ENCODE results near the gene BRPF1.
A peak's percentile ranks its signal among the peaks of the same experiment; 100 is the strongest.

The BRPF1 gene

GRCh38 chr3:9732740-9733115 is 1.2 kb downstream of the BRPF1 start:
- DNase-seq: no peak

- DNase-seq: no peak
Measured at GRCh38 chr3:9736831-9737230, 5.3 kb downstream of the BRPF1 start.

GRCh38 chr3:9739181-9739580 is 7.6 kb downstream of the BRPF1 start:
- DNase-seq: no peak

GRCh38 chr3:9742560-9742959 is 11.0 kb downstream of the BRPF1 start:
- DNase-seq: no peak

- DNase-seq: no peak
Measured at GRCh38 chr3:9743548-9743947, 12.0 kb downstream of the BRPF1 start.

GRCh38 chr3:9744162-9744561 is 12.6 kb downstream of the BRPF1 start:
- DNase-seq: no peak

- DNase-seq: no peak
Measured at GRCh38 chr3:9745521-9745920, 14.0 kb downstream of the BRPF1 start.

- no peak for DNase-seq
Measured at GRCh38 chr3:9746330-9746729, 14.8 kb downstream of the BRPF1 start.

- DNase-seq: no peak
Measured at GRCh38 chr3:9747267-9747666, 15.7 kb downstream of the BRPF1 start.

GRCh38 chr3:9748031-9748430 is 16.5 kb downstream of the BRPF1 start:
- no peak for DNase-seq

- no peak for DNase-seq
Measured at GRCh38 chr3:9749296-9749644, 17.7 kb downstream of the BRPF1 start.

- peak; percentile 88 to 90 for DNase-seq
Measured at GRCh38 chr3:9749645-9750555, 18.4 kb downstream of the BRPF1 start, which contains the start of gene OGG1. Gene OGG1, plus strand, starts transcription at chr3:9749952. Its CDS starts 335 bp downstream, at chr3:9750287.

GRCh38 chr3:9750556-9751411 is 19.2 kb downstream of the BRPF1 start:
- no peak for DNase-seq

- DNase-seq: no peak
Measured at GRCh38 chr3:9754678-9755077, 23.1 kb downstream of the BRPF1 start.

- DNase-seq: no peak
Measured at GRCh38 chr3:9757427-9757826, 25.9 kb downstream of the BRPF1 start.

- DNase-seq: no peak
Measured at GRCh38 chr3:9760779-9761505, 29.4 kb downstream of the BRPF1 start.

- no peak for DNase-seq
Measured at GRCh38 chr3:9761919-9762318, 30.4 kb downstream of the BRPF1 start.

- DNase-seq: no peak
Measured at GRCh38 chr3:9762871-9763270, 31.3 kb downstream of the BRPF1 start.

GRCh38 chr3:9765865-9766264 is 34.3 kb downstream of the BRPF1 start:
- no peak for DNase-seq

- DNase-seq: no peak
Measured at GRCh38 chr3:9767418-9767817, 35.9 kb downstream of the BRPF1 start.

- DNase-seq: no peak
Measured at GRCh38 chr3:9768141-9768775, 36.7 kb downstream of the BRPF1 start.

GRCh38 chr3:9769012-9769411 is 37.5 kb downstream of the BRPF1 start:
- DNase-seq: no peak

All from stimulated activated CD4-positive, alpha-beta T cell treated with anti-CD3 and anti-CD28 coated beads, Interleukin-2, amount 100 ng/mL, for 48 hours (primary cell).